ENCODE measurements around the gene XXYLT1. TPM values are rescaled to one million over a fixed set of nuclear protein-coding genes. Genes with fewer than 3 reads are reported as not detected.

XXYLT1 gene
- total RNA-seq, 1 experiment from 2014 or later: 10.9 TPM

DNA sequence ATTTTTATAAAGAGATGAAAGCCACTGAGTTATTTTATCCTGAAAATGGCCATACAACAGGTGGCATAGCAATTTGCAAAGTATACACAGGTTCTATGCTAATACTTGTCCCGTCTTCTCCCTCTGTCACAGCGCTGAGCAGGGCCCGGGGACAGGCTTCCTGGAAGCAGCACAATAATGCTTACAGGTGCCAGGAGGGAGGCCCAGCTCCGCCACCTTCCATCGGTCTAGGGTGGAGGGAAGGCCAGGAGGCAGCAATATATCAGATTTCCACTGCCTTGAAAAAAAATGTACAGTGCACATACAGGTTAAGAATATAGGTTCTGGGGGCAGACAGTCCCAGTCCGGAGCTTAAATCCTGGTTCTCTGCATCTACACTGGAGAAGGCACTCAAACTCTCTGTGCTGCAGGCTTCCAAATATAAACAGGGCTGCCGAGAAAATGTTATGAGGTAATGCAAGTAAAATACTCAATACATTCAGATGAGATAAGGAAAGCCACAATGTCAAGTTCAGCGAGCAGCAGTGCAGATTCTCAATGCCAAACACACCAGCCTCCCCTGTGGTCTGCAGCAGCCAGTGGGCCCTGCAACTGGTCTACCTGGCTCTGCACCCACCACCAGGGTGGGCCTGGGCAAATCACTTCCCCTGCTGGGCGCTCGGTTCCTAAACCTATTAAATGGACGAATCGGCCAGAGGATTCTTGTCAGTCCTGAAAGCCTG lies 189.6 kb downstream of the XXYLT1 start:
- no peak overlapping the region for H3K4me2 ChIP-seq (ENCODE audit: low read length)
- ChIA-PET CTCF (no interaction called here), POLR2A (no interaction called here), RAD21 (ENCODE audit: low non-redundant PET in 1 of 2, low total read pairs in 2 of 2, uncharacterized antibody in 2 of 2, unreplicated experiment in 2 of 2) (no interaction called here)
- ATAC-seq: no peak
- no peak overlapping the region for H3K9ac ChIP-seq (ENCODE audit: low read length)
- no peaks in the 10 kb centered on the region for H3K79me2 ChIP-seq (ENCODE audit: insufficient read depth, low read length)
- no peaks in the 10 kb centered on the region for H3K9me3 ChIP-seq (ENCODE audit: control insufficient read depth in 1 of 2, insufficient read depth in 1 of 2, low read depth in 1 of 2, low read length in 2 of 2)
- no peak for DNase-seq (ENCODE audit: low read depth, low spot score)
- BruUV-seq (replicated peaks): no TSS peak
- TF ChIP-seq FOSL1 (IDR thresholded peaks at IDR 0.05; ENCODE audit: low read depth): no peak
- TF ChIP-seq JUND (IDR thresholded peaks at IDR 0.05): no peak
- TF ChIP-seq MAX (IDR thresholded peaks at IDR 0.05): no peak
- TF ChIP-seq ZNF274 (IDR thresholded peaks at IDR 0.05; ENCODE audit: low read depth, low read length): no peak
- no peak for TF ChIP-seq ELF1 (IDR thresholded peaks at IDR 0.05; ENCODE audit: borderline replicate concordance, low read depth)
- TF ChIP-seq SP1 (IDR thresholded peaks at IDR 0.05; ENCODE audit: low read depth): no peak
- TF ChIP-seq SRF (IDR thresholded peaks at IDR 0.05; ENCODE audit: low read depth): no peak
- no peak for TF ChIP-seq REST (IDR thresholded peaks at IDR 0.05; ENCODE audit: low read depth)
- TF ChIP-seq POLR2AphosphoS5 (IDR thresholded peaks at IDR 0.05; ENCODE audit: low read depth, low read length): no peak
- no peak for TF ChIP-seq SIN3A (IDR thresholded peaks at IDR 0.05; ENCODE audit: low read depth)
- no peaks in the 10 kb centered on the region for H3K27me3 ChIP-seq (ENCODE audit: insufficient read depth, low read length)
- peaks cover 2 to 4% of the 10 kb centered on the region in 2 experiments; a peak in 2 of 4 replicates for H3K4me1 ChIP-seq (ENCODE audit: control insufficient read depth in 1 of 2, insufficient read depth in 2 of 2, low read length in 2 of 2)
- intact Hi-C loops (cut with micrococcal nuclease): no loop called here
- H3K4me3 ChIP-seq (replicated peaks in 1 of 2; ENCODE audit: low read depth in 1 of 2, low read length in 2 of 2): no peak overlapping the region
- no peaks in the 10 kb centered on the region for H3K9me2 ChIP-seq (ENCODE audit: insufficient read depth)
- H2AFZ ChIP-seq (ENCODE audit: low read depth, low read length, poor library complexity, severe bottlenecking): no peak overlapping the region
- no peaks in the 10 kb centered on the region for H3K36me3 ChIP-seq (ENCODE audit: control insufficient read depth in 1 of 2, insufficient read depth in 2 of 2, low read length in 2 of 2)
- H3K27ac ChIP-seq (ENCODE audit: low read depth, low read length): no peak overlapping the region
- H4K20me1 ChIP-seq (ENCODE audit: insufficient read depth): no peaks in the 10 kb centered on the region

All from HCT116 (cell line).